HG03097 (cell line): ENCODE measurements around the gene SRGAP2C.
"Not testable (repeated sequence)": the region's sequence is repeated elsewhere in the genome, so short reads cannot be mapped to it uniquely, and the experiment has no call there.

Source experiments
- ATAC-seq: cut with Tn5 transposase; IDR thresholded peaks from one replicate; pipeline ENCODE4 v1.9.1; 2021; ENCODE audit not compliant: unreplicated experiment, low FRiP score

The SRGAP2C gene

DNA sequence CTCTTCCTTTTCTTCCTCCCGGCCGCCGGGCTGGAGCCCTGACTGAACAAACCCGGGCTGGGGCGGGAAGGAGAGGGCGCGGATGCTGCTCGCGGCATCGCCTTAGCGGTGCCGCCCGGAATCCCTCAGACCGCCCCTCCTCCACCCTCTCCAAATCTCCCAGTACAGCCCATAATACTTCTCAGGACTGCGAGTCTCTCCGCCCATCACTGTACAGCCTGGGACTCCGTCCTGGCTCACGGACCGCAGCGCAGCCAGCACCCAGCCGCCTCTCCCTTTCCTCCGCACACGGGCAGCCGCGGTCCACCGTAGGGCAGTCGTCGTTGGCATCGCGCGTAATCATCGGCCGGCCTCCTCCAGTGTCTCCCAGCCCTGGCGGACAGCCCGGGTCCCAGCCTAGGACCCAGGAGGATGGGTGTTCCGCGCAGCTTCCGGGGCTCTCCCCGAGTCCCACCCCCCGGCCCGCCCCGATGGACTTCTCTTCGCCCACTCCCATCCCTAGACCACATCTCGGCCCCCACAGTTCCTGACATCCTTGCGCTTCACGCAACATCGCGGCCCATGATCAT, 449 bp downstream of the SRGAP2C start:
- ATAC-seq, result peak; percentile 5

- not testable (repeated sequence) for ATAC-seq
Observed at GRCh38 chr1:121186191-121186590, 1.4 kb downstream of the SRGAP2C start.

GRCh38 chr1:121187914-121188313, 3.1 kb downstream of the SRGAP2C start:
- ATAC-seq, result not testable (repeated sequence)

DNA sequence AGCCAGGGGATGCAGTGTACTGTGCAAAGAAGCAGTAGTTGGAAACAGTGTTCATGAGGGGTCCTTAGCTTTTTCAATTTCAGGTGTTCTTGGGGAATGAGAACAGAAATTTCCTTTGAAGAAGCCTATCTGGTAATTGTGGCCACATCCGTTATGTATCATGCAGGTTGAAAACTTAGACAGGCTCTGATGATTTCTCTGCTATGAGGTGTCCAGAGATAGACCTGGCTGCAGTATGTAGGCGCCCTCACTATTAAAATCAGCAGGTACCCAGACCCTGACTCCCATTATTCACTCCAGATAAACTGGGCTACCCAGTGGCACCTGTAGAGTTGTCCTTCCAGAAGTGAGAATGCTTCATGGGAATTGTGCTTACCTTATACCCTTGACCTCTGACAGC, 7.7 kb downstream of the SRGAP2C start:
- not testable (repeated sequence) for ATAC-seq

GRCh38 chr1:121197095-121197882, 12.5 kb downstream of the SRGAP2C start:
- ATAC-seq, result not testable (repeated sequence)

DNA sequence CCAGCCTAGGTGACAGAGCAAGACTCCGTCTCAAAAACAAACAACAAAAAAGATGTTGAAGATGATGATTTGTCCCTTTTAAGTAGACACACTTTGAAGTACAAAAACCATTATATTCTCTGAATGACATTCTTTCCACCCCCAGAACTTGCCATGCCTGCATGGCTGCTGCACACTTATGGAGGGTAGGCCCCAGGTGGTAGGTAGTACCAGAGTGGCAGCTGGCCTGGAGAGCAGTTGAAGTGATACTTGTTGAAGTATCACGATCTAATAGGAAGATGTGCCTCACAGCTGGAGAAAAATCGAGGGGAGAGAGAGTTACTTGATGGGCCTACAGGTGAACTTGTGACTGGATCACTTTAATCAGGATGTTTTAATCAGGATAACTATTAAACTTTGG, 15.0 kb downstream of the SRGAP2C start:
- ATAC-seq, result not testable (repeated sequence)

GRCh38 chr1:121200232-121200631, 15.5 kb downstream of the SRGAP2C start:
- ATAC-seq, result not testable (repeated sequence)

GRCh38 chr1:121200985-121201981, 16.5 kb downstream of the SRGAP2C start:
- not testable (repeated sequence) for ATAC-seq

DNA sequence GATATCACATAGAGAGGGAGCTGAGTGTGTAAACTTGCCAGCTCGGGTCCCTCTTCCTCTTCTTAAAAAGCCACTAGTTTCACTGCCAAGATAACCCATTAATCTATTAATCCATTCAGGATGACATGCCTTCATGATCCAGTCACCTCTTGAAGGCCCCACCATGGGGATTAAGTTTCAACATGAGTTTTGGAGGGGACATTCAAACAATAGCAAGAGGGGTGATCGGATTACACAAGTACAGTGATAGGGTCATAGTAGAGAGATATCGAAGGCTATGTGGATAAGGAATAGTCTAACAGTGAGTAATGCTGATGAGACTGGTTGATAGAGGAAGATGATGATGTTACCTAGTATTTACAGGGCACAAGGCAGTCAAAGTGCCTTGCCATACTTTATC, 18.2 kb downstream of the SRGAP2C start:
- ATAC-seq, result not testable (repeated sequence)

DNA sequence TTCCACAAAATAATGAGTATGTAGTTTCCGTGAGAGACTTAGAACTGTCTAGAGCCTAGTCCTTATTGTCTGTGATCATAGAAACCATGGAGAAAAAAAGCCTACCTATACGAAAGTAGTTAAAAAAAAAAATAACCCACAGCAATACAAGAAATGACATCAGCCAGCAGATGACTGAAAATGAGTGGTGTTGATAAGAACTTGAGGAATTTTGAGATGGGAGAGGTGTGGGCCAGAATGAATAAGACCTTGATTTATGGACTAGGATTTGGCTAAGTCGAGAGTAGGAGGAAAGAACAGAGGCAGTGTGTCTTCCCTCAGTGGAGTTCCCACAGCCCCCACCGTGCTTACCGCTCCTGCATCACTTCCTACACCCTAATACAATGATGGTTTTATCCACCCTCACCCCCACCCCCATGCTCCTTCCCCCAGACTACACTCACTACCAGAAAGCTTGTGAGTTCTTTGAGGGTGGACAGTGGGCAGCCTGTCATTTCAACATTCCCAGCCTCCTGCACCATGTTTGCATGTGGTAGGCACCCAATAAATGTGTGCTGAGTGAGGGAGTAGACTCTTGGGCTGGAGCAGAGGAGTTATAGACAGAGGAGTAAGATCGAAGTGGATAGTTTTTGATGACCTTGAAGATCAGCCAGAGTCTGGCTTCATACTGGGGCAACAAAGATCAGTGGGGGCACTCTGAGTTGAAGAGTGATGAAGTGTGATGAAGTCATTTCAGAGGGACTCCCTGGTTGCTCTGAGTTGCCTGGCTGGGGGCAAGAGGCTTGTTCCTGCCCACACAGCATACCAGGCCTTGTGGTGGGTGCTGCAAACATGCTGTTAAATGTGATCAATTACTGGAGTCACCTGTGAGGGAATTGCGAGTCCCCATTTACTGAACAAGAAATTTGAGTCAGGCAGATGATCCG, 21.3 kb downstream of the SRGAP2C start:
- ATAC-seq, result not testable (repeated sequence)

GRCh38 chr1:121207328-121207727, 22.6 kb downstream of the SRGAP2C start:
- ATAC-seq, result not testable (repeated sequence)

DNA sequence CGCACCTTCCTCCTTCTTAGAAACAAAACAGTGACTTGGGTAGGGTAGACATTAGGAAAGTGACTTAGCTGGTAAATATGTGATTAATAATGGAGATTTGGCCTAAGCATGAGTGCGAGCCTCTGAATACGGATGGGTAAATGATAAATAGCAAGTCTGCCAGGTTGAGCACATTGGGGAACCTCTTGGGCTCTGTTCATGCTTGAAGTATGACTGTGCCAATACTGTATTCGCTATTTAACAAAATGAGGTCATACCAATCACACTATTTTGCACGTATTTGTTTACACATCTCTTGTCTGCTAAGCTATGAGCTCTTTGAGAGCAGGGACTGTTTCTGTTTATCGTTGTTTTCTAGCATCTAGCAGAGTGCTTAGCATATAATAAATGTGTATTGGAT, 23.6 kb downstream of the SRGAP2C start:
- not testable (repeated sequence) for ATAC-seq

DNA sequence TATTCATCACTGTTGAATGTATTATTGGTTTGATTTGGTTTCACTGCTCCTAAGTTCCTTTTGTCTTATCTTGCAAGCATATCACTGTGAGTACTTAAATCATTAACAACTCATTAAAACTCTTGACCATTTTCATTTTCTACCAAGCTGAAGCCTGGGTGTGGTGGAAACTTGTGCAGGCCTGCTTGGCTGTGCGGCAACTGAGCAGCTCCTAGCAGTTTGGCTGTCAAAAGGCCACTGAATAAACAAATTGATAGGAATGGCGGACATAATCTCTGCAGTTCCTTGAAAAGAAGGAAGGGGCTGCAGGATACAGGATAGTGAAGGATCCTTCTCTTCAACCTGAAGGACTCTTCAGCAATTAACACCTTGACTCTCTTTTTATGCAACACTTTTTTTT, 26.0 kb downstream of the SRGAP2C start:
- not testable (repeated sequence) for ATAC-seq

DNA sequence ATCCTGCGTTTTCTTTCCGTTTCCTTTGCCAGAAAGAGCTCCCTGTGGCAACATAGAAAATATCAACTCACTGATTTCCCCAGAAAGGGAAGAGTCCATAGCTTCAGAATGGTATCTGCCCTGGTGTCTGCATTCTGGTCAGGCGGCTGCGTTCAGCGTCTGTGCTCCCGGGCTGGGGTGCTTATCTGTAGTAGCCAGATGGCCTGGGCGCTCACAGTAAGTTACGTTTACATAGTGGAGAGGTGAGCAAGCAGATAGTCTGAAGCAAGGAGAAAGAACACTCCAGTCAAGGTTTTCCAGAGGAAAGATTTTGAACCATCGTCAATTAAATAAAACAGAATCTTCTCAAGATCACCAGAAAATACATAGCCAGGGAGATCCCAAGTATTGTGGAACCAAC, 28.7 kb downstream of the SRGAP2C start:
- ATAC-seq, result not testable (repeated sequence)

DNA sequence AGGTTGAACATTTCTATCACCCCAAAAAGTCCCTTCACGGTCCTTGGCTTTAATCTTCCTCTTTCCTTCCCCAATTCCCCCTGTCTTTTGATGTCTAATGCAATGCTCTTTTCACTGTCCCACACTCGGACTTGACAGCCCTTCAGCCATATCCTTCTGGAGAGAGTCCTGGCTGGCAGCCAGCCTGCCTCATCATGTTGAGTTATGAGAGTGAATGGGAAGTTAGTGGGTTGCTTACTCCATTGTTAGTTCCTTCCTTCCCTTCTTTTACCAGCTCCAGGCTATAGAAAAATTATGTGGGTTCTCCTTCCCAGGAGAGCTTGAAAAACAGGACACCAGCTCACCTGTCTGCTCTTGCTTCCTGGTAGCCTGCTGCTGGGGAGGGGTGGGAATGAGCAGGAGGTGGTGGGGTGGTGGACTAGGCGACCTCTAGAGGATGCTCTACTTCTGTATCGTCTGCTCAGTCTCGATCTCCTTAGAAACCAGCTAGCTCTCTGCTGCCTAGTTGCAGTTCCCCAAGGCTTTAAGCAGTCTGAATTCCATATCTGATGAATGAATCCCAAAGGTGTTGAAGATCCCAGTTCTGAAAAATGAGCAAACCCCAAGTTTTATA, 29.9 kb downstream of the SRGAP2C start:
- ATAC-seq, result not testable (repeated sequence)

DNA sequence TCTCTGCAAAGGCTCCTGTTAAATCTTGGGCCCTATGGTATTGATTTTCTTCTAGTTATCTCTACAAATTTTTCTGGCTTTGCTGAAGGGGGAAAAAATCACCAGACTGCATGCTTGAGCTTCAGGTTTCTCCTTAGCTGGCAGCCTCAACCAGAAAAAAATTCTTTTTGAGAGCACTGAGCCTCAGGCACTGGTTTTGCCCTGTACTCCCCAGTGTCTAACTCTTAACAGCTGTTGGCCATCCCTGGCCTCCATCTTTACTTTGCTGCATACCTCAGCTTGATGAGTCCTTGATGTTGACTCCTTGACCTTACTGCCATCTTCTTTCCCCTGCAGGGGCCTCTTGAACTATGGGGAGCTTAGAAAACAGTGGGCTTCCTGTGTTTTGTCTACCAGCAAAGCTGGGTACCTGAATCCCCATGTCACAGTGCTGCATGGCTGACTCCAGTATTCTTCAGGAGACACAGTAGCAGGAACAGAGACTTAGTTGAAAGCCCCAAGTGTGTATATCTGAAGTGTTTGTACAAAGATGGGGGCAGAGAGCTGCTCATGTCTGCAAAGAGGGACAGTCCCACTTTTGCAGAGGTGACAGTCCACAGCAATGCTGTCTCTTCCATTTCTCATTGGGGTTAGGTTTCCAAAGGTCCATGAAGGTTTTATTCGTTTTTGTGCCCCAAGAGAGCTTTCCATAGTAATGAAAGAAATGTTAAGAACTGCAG, 31.1 kb downstream of the SRGAP2C start:
- ATAC-seq, result not testable (repeated sequence)

- not testable (repeated sequence) for ATAC-seq
Observed at GRCh38 chr1:121216676-121217075, 31.9 kb downstream of the SRGAP2C start.

- ATAC-seq, result peak; percentile 53
Observed at GRCh38 chr1:121221770-121222169, 37.0 kb downstream of the SRGAP2C start.

DNA sequence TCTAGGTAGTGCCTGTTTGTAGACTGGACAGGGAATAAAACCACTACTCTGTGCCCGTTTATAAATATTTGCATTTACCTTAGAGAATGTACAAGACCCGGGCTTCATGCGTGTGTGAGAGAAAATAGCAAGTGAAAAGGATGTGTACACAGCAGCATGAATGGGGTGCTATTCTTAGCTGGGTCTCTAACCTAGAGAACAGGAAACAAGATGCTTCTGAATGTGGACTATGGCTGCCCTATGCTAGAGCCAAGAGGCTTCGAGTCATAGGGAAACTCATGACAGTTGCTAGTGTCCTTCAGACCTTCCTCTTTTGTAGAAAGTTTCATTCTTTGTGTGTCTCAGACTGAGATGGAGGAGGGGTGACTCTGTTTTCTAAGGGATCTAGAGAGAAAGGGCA, 39.9 kb downstream of the SRGAP2C start:
- ATAC-seq, result peak; percentile 98
